K562 (cell line): ENCODE data around the gene PEPD.

Experiments
- FOXA1 ChIP-seq: fragments of 450-650 bp; IDR thresholded peaks from 2 replicates; pipeline ENCODE4 v1.6.1; 2016; ENCODE audit warnings: mild to moderate bottlenecking, borderline replicate concordance
- FOXK1 ChIP-seq: sonication (generic); formaldehyde crosslinking; IDR thresholded peaks from 2 replicates; pipeline ENCODE4 v1.8.0; 2022; ENCODE audit warnings: missing genetic modification reagents, mild to moderate bottlenecking, borderline replicate concordance
- HNRNPUL1 ChIP-seq: fragments of 200-400 bp; formaldehyde crosslinking; IDR thresholded peaks from 2 replicates; pipeline ENCODE4 v1.6.1; 2017; ENCODE audit warnings: low read length
- JUND ChIP-seq, 2 experiments: IDR thresholded peaks; 2 replicates in 1 of 2; 3 replicates in 1 of 2; pipeline ENCODE4 v1.6.1; 2011; ENCODE audit warnings: borderline replicate concordance in 2 of 2, low read depth in 2 of 2, low read length in 2 of 2, improper control_type of control experiment in 1 of 2, missing biosample characterization in 1 of 2, missing genetic modification characterization in 1 of 2, missing genetic modification reagents in 1 of 2
- KLF6 ChIP-seq: fragments of 250-450 bp; sonication (Bioruptor Pico); IDR thresholded peaks from 2 replicates; pipeline ENCODE4 v1.4.0; 2020; ENCODE audit warnings: mild to moderate bottlenecking, moderate library complexity, borderline replicate concordance
- PTBP1 ChIP-seq: fragments of 200-400 bp; formaldehyde crosslinking; IDR thresholded peaks from 2 replicates; pipeline ENCODE4 v1.6.1; 2017; ENCODE audit warnings: low read depth, low read length
- SRSF1 ChIP-seq: fragments of 200-400 bp; formaldehyde crosslinking; IDR thresholded peaks from 2 replicates; pipeline ENCODE4 v1.6.1; 2017; ENCODE audit warnings: mild to moderate bottlenecking, low read depth, low read length, moderate library complexity
- ZEB2 ChIP-seq: fragments of 450-650 bp; IDR thresholded peaks from 2 replicates; pipeline ENCODE4 v1.6.1; 2016
- ZNF263 ChIP-seq: sonication (generic); formaldehyde crosslinking; IDR thresholded peaks from 2 replicates; pipeline ENCODE4 v1.8.0; 2022; ENCODE audit warnings: mild to moderate bottlenecking, missing genetic modification reagents, borderline replicate concordance
- TF ChIP-seq, protein P1 (sequence below): sonication (generic); formaldehyde crosslinking; IDR thresholded peaks from 2 replicates; pipeline ENCODE4 v1.5.0; 2020; ENCODE audit warnings: missing genetic modification reagents
- TF ChIP-seq, protein P2 (sequence below): sonication (generic); formaldehyde crosslinking; IDR thresholded peaks from 2 replicates; pipeline ENCODE4 v1.8.0; 2022; ENCODE audit warnings: missing genetic modification reagents, mild to moderate bottlenecking, borderline replicate concordance
- TF ChIP-seq, protein P3 (sequence below), 3 experiments: IDR thresholded peaks in 2 of 3; conservative IDR thresholded peaks in 1 of 3; 2 replicates each; pipeline ENCODE4 v1.5.1; 2011 to 2012; ENCODE audit warnings: low read length in 3 of 3, mild to moderate bottlenecking in 3 of 3, control low read depth in 2 of 3, improper control_type of control experiment in 1 of 3, inconsistent platforms in 1 of 3, low read depth in 1 of 3, mixed read lengths in 1 of 3, moderate library complexity in 1 of 3; ENCODE audit not compliant: insufficient read depth in 2 of 3
- TF ChIP-seq, protein P4 (sequence below): IDR thresholded peaks from 2 replicates; pipeline ENCODE4 v1.6.1; 2014; ENCODE audit warnings: antibody characterized with exemption
- TF ChIP-seq, protein P5 (sequence below): fragments of 250-450 bp; sonication (Bioruptor Pico); IDR thresholded peaks from 2 replicates; pipeline ENCODE4 v1.5.0; 2021

DNA sequence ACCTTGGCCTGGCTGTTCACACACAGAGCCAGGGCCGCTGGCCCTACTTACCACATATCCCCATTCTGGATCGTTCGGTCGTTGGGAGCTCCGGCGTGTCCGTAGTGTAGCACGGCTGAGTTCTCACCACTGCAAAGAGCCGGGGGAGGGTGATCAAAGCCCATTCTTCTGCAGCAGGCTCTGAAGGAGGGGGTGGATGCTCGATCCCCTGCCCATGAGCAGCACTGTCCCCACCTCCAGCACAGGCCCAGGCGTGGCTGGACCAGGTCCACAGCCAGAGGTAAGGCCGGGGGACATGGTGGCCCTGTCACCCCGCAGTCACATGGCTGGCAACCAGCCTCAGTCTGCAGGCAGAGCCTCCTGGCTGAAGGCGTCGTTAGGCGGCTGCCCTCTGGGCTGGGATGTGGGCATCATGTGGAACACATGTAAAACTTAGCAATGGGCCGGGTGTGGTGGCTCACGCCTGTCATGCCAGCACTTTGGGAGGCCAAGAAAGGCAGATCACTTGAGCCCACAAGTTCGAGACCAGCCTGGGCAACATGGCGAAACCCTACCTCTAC, 109.9 kb downstream of the PEPD start:
- TF ChIP-seq ZEB2 (no peak), PTBP1 (no peak), HNRNPUL1 (no peak), ZNF263 (CRISPR knock-in tag) (no peak), FOXK1 (CRISPR knock-in tag) (no peak), SRSF1 (no peak), FOXA1 (no peak), JUND (IDR thresholded peaks at IDR 0.05; ENCODE audit: borderline replicate concordance, low read depth, low read length) (no peak), JUND (tag; IDR thresholded peaks at IDR 0.05; ENCODE audit: borderline replicate concordance, low read depth, low read length) (no peak), KLF6 (CRISPR knock-in tag) (no peak)
- TF ChIP-seq, protein P1, sequence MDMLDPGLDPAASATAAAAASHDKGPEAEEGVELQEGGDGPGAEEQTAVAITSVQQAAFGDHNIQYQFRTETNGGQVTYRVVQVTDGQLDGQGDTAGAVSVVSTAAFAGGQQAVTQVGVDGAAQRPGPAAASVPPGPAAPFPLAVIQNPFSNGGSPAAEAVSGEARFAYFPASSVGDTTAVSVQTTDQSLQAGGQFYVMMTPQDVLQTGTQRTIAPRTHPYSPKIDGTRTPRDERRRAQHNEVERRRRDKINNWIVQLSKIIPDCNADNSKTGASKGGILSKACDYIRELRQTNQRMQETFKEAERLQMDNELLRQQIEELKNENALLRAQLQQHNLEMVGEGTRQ (CRISPR knock-in tag) = no peak
- TF ChIP-seq, protein P2, sequence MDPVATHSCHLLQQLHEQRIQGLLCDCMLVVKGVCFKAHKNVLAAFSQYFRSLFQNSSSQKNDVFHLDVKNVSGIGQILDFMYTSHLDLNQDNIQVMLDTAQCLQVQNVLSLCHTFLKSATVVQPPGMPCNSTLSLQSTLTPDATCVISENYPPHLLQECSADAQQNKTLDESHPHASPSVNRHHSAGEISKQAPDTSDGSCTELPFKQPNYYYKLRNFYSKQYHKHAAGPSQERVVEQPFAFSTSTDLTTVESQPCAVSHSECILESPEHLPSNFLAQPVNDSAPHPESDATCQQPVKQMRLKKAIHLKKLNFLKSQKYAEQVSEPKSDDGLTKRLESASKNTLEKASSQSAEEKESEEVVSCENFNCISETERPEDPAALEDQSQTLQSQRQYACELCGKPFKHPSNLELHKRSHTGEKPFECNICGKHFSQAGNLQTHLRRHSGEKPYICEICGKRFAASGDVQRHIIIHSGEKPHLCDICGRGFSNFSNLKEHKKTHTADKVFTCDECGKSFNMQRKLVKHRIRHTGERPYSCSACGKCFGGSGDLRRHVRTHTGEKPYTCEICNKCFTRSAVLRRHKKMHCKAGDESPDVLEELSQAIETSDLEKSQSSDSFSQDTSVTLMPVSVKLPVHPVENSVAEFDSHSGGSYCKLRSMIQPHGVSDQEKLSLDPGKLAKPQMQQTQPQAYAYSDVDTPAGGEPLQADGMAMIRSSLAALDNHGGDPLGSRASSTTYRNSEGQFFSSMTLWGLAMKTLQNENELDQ = no peak
- TF ChIP-seq, protein P3, sequence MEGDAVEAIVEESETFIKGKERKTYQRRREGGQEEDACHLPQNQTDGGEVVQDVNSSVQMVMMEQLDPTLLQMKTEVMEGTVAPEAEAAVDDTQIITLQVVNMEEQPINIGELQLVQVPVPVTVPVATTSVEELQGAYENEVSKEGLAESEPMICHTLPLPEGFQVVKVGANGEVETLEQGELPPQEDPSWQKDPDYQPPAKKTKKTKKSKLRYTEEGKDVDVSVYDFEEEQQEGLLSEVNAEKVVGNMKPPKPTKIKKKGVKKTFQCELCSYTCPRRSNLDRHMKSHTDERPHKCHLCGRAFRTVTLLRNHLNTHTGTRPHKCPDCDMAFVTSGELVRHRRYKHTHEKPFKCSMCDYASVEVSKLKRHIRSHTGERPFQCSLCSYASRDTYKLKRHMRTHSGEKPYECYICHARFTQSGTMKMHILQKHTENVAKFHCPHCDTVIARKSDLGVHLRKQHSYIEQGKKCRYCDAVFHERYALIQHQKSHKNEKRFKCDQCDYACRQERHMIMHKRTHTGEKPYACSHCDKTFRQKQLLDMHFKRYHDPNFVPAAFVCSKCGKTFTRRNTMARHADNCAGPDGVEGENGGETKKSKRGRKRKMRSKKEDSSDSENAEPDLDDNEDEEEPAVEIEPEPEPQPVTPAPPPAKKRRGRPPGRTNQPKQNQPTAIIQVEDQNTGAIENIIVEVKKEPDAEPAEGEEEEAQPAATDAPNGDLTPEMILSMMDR (IDR thresholded peaks at IDR 0.05 in 2 of 3, conservative IDR thresholded peaks at IDR 0.05 in 1 of 3; ENCODE audit: insufficient read depth in 2 of 3, low read depth in 1 of 3, low read length in 3 of 3) = no peak
- TF ChIP-seq, protein P4, sequence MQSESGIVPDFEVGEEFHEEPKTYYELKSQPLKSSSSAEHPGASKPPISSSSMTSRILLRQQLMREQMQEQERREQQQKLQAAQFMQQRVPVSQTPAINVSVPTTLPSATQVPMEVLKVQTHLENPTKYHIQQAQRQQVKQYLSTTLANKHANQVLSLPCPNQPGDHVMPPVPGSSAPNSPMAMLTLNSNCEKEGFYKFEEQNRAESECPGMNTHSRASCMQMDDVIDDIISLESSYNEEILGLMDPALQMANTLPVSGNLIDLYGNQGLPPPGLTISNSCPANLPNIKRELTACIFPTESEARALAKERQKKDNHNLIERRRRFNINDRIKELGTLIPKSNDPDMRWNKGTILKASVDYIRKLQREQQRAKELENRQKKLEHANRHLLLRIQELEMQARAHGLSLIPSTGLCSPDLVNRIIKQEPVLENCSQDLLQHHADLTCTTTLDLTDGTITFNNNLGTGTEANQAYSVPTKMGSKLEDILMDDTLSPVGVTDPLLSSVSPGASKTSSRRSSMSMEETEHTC = no peak
- TF ChIP-seq, protein P5, sequence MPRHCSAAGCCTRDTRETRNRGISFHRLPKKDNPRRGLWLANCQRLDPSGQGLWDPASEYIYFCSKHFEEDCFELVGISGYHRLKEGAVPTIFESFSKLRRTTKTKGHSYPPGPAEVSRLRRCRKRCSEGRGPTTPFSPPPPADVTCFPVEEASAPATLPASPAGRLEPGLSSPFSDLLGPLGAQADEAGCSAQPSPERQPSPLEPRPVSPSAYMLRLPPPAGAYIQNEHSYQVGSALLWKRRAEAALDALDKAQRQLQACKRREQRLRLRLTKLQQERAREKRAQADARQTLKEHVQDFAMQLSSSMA (CRISPR knock-in tag) = no peak
